ENCODE results near the gene TMED5.

DNA sequence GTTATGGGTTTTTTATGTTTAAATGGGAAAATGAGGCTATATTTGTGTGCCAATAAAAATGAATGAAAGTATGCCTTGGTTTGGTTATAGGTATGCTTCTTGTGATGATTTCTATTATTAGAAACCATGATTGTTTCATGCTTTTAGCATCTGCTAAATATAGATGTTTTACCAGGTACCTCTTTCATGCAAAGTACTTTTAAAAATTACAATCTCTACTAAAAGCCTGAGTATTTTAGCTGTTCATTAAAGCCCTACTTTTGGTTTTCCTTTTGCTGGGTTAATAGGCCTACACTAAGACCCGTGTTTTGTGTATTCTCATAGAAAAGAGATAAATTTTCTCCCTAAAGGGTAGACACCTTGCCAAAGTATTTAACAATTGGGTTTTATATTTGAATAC lies 69.1 kb downstream of the TMED5 start:
- TF ChIP-seq, protein P1, sequence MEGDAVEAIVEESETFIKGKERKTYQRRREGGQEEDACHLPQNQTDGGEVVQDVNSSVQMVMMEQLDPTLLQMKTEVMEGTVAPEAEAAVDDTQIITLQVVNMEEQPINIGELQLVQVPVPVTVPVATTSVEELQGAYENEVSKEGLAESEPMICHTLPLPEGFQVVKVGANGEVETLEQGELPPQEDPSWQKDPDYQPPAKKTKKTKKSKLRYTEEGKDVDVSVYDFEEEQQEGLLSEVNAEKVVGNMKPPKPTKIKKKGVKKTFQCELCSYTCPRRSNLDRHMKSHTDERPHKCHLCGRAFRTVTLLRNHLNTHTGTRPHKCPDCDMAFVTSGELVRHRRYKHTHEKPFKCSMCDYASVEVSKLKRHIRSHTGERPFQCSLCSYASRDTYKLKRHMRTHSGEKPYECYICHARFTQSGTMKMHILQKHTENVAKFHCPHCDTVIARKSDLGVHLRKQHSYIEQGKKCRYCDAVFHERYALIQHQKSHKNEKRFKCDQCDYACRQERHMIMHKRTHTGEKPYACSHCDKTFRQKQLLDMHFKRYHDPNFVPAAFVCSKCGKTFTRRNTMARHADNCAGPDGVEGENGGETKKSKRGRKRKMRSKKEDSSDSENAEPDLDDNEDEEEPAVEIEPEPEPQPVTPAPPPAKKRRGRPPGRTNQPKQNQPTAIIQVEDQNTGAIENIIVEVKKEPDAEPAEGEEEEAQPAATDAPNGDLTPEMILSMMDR (IDR thresholded peaks at IDR 0.05): no peak
- no peak for TF ChIP-seq POLR2AphosphoS5 (IDR thresholded peaks at IDR 0.05)
